HCT116 (cell line): ENCODE measurements around the gene CHTF8. TPM values are rescaled to one million over a fixed set of nuclear protein-coding genes. Genes with fewer than 3 reads are reported as not detected.
A peak's percentile ranks its signal among the peaks of the same experiment; 100 is the strongest.

Experiments used
- ATAC-seq: fragments of 200-7000 bp; cut with Tn5 transposase; 2 replicates; pipeline ENCODE4 v1.9.1; 2020; ENCODE audit warnings: mild to moderate bottlenecking, moderate library complexity
- BruUV-seq: library from RNA; stranded (reverse); fragments of 400-500 nt; replicated peaks from 2 replicates; lab custom pipeline; 2021; lab: Mats Ljungman, UMichigan
- CTCF ChIA-PET: fragments of 300-600 bp; sonication (Branson Sonifier 250); formaldehyde crosslinking; loops from one replicate; lab custom pipeline; 2021; ENCODE audit warnings: antibody characterized with exemption; lab: Charles Lee
- POLR2A ChIA-PET: fragments of 300-600, 350-600 bp; sonication (Branson Sonifier 250); formaldehyde crosslinking; loops from one replicate; lab custom pipeline; 2021; ENCODE audit warnings: antibody characterized with exemption; lab: Charles Lee
- RAD21 ChIA-PET, 2 experiments: fragments of 300-600 bp; sonication (Branson Sonifier 250); formaldehyde crosslinking; loops; one replicate each; lab custom pipeline; 2023; ENCODE audit warnings: low total read pairs in 2 of 2; ENCODE audit not compliant: uncharacterized antibody in 2 of 2, unreplicated experiment in 2 of 2, low non-redundant PET in 1 of 2; lab: Charles Lee
- DNase-seq: peaks from one replicate; pipeline ENCODE4 v3.0.0-alpha.2; 2010; ENCODE audit warnings: low read depth, low spot score
- H2AFZ ChIP-seq: fragments of 200-600 bp; shearing (Covaris generic), sonication (generic); 2 replicates; pipeline ENCODE4 v1.6.1; 2017; ENCODE audit warnings: low read depth, mixed run types, mixed read lengths, antibody characterized with exemption, low read length; ENCODE audit not compliant: poor library complexity, severe bottlenecking
- H3K27ac ChIP-seq: 2 replicates; pipeline ENCODE4 v1.5.1; 2012; ENCODE audit warnings: low read depth, low read length
- H3K27me3 ChIP-seq: fragments of 200-600 bp; sonication (generic); 2 replicates; pipeline ENCODE4 v1.6.1; 2016; ENCODE audit warnings: mixed run types, low read length, mixed read lengths; ENCODE audit not compliant: insufficient read depth
- H3K36me3 ChIP-seq, 2 experiments: fragments of 200-500 bp in 1 of 2; fragments of 200-600 bp in 1 of 2; sonication (Bioruptor generic) in 1 of 2; sonication (generic) in 1 of 2; 2 replicates each; pipeline versions ENCODE4 v1.5.1 to v1.6.1; 2014 to 2016; ENCODE audit warnings: low read length in 2 of 2, inconsistent platforms in 1 of 2, mixed read lengths in 1 of 2, mixed run types in 1 of 2; ENCODE audit not compliant: insufficient read depth in 2 of 2, control insufficient read depth in 1 of 2
- H3K4me1 ChIP-seq, 2 experiments: fragments of 200-600 bp in 1 of 2; sonication (generic) in 1 of 2; 2 replicates each; pipeline versions ENCODE4 v1.5.1 to v1.6.1; 2012 to 2017; ENCODE audit warnings: low read length in 2 of 2, inconsistent platforms in 1 of 2, mild to moderate bottlenecking in 1 of 2, mixed read lengths in 1 of 2, mixed run types in 1 of 2, moderate library complexity in 1 of 2; ENCODE audit not compliant: insufficient read depth in 2 of 2, control insufficient read depth in 1 of 2
- H3K4me2 ChIP-seq: fragments of 200-600 bp; sonication (generic); 2 replicates; pipeline ENCODE4 v1.6.1; 2017; ENCODE audit warnings: mixed run types, low read length, mixed read lengths
- H3K4me3 ChIP-seq, 2 experiments: fragments of 200-600 bp in 1 of 2; sonication (generic) in 1 of 2; replicated peaks in 1 of 2; 2 replicates each; pipeline ENCODE4 v1.5.1; 2011 to 2016; ENCODE audit warnings: low read length in 2 of 2, control low read depth in 1 of 2, low read depth in 1 of 2, mild to moderate bottlenecking in 1 of 2, mixed read lengths in 1 of 2, mixed run types in 1 of 2
- H3K79me2 ChIP-seq: fragments of 200-600 bp; sonication (generic); 2 replicates; pipeline ENCODE4 v1.6.1; 2017; ENCODE audit warnings: mild to moderate bottlenecking, mixed run types, low read length, moderate library complexity, mixed read lengths; ENCODE audit not compliant: insufficient read depth
- H3K9ac ChIP-seq: fragments of 200-600 bp; sonication (generic); 2 replicates; pipeline ENCODE4 v1.6.1; 2016; ENCODE audit warnings: low read length, mixed read lengths
- H3K9me2 ChIP-seq: fragments of 200-600 bp; sonication (generic), shearing (Covaris generic); 2 replicates; pipeline ENCODE4 v1.6.1; 2017; ENCODE audit warnings: mixed run types, mild to moderate bottlenecking, moderate library complexity; ENCODE audit not compliant: insufficient read depth
- H3K9me3 ChIP-seq, 2 experiments: fragments of 200-500 bp in 1 of 2; fragments of 200-600 bp in 1 of 2; sonication (Bioruptor generic) in 1 of 2; sonication (generic) in 1 of 2; 2 replicates each; pipeline ENCODE4 v1.6.1; 2014 to 2017; ENCODE audit warnings: low read length in 2 of 2, mixed read lengths in 2 of 2, inconsistent platforms in 1 of 2, low read depth in 1 of 2, mild to moderate bottlenecking in 1 of 2, mixed run types in 1 of 2, moderate library complexity in 1 of 2; ENCODE audit not compliant: control insufficient read depth in 1 of 2, insufficient read depth in 1 of 2
- H4K20me1 ChIP-seq: fragments of 200-600 bp; sonication (generic), shearing (Covaris generic); 2 replicates; pipeline ENCODE4 v1.6.1; 2017; ENCODE audit warnings: mixed run types, mild to moderate bottlenecking, moderate library complexity; ENCODE audit not compliant: insufficient read depth
- CEBPB ChIP-seq: IDR thresholded peaks from 2 replicates; pipeline ENCODE4 v1.6.1; 2012; ENCODE audit warnings: low read depth
- ELF1 ChIP-seq: IDR thresholded peaks from 2 replicates; pipeline ENCODE4 v1.6.1; 2012; ENCODE audit warnings: low read depth, borderline replicate concordance
- EZH2phosphoT487 ChIP-seq: fragments of 200-600 bp; IDR thresholded peaks from 2 replicates; pipeline ENCODE4 v1.6.1; 2018; ENCODE audit warnings: antibody characterized with exemption, borderline replicate concordance
- FOSL1 ChIP-seq: IDR thresholded peaks from 2 replicates; pipeline ENCODE4 v1.6.1; 2012; ENCODE audit warnings: low read depth
- JUND ChIP-seq: IDR thresholded peaks from 2 replicates; pipeline ENCODE4 v1.6.1; 2012
- POLR2A ChIP-seq: IDR thresholded peaks from 2 replicates; pipeline ENCODE4 v1.7.0; 2011; ENCODE audit warnings: borderline replicate concordance; ENCODE audit not compliant: insufficient read depth, insufficient read length; ENCODE audit errors: extremely low read depth
- POLR2AphosphoS5 ChIP-seq: IDR thresholded peaks from 2 replicates; pipeline ENCODE4 v1.6.1; 2011; ENCODE audit warnings: mild to moderate bottlenecking, low read depth, low read length, moderate library complexity
- SIN3A ChIP-seq: IDR thresholded peaks from 2 replicates; pipeline ENCODE4 v1.6.1; 2012; ENCODE audit warnings: low read depth
- SP1 ChIP-seq: IDR thresholded peaks from 2 replicates; pipeline ENCODE4 v1.6.1; 2012; ENCODE audit warnings: low read depth
- SRF ChIP-seq: IDR thresholded peaks from 2 replicates; pipeline ENCODE4 v1.6.1; 2012; ENCODE audit warnings: low read depth
- TCF7L2 ChIP-seq: IDR thresholded peaks from 2 replicates; pipeline ENCODE4 v1.7.0; 2011; ENCODE audit warnings: borderline replicate concordance, inconsistent platforms; ENCODE audit not compliant: insufficient read depth, insufficient read length; ENCODE audit errors: extremely low read depth
- YY1 ChIP-seq: IDR thresholded peaks from 2 replicates; pipeline ENCODE4 v1.6.1; 2011; ENCODE audit warnings: low read length, low read depth, moderate library complexity, mild to moderate bottlenecking; ENCODE audit not compliant: insufficient replicate concordance; ENCODE audit errors: extremely low read depth
- ZFX ChIP-seq: fragments of 450-650 bp; IDR thresholded peaks from 2 replicates; pipeline ENCODE4 v1.6.1; 2017
- ZNF274 ChIP-seq: fragments of 200-500 bp; sonication (Bioruptor generic); IDR thresholded peaks from 2 replicates; pipeline ENCODE4 v1.6.1; 2014; ENCODE audit warnings: mild to moderate bottlenecking, low read depth, low read length, inconsistent platforms
- intact Hi-C: fragments of 100-400 bp; cut with micrococcal nuclease; formaldehyde crosslinking; loops from 2 replicates; pipeline ENCODE4 v1.10.0; 2022
- total RNA-seq: library from RNA; stranded (reverse); gene quantifications from one replicate; pipeline ENCODE4 v1.2.1, GENCODE V29; 2021; ENCODE audit not compliant: unreplicated experiment
- TF ChIP-seq, protein P1 (sequence below): IDR thresholded peaks from 2 replicates; pipeline ENCODE4 v1.6.1; 2011; ENCODE audit warnings: mild to moderate bottlenecking, low read length, moderate library complexity; ENCODE audit not compliant: insufficient replicate concordance; ENCODE audit errors: extremely low read depth
- TF ChIP-seq, protein P2 (sequence below): IDR thresholded peaks from 2 replicates; pipeline ENCODE4 v1.6.1; 2012
- TF ChIP-seq, protein P3 (sequence below): IDR thresholded peaks from 2 replicates; pipeline ENCODE4 v1.6.1; 2012; ENCODE audit warnings: low read depth
- TF ChIP-seq, protein P4 (sequence below), 3 experiments: fragments of 200-600 bp in 1 of 3; sonication (generic) in 1 of 3; IDR thresholded peaks in 2 of 3; conservative IDR thresholded peaks in 1 of 3; 2 replicates each; pipeline ENCODE4 v1.5.1; 2012 to 2017; ENCODE audit warnings: low read depth in 2 of 3, low read length in 2 of 3, antibody characterized with exemption in 1 of 3, borderline replicate concordance in 1 of 3, control low read depth in 1 of 3, mild to moderate bottlenecking in 1 of 3, mixed read lengths in 1 of 3, mixed run types in 1 of 3, moderate library complexity in 1 of 3; ENCODE audit not compliant: insufficient read depth in 1 of 3
- TF ChIP-seq, protein P5 (sequence below): IDR thresholded peaks from 2 replicates; pipeline ENCODE4 v1.6.1; 2012

The CHTF8 gene
- total RNA-seq, 1 experiment from 2014 or later: 184 TPM

GRCh38 chr16:69073181-69073702 is 59.1 kb downstream of the CHTF8 start:
- intact Hi-C loops: loop anchor here (2.0 kb wide), 1 partner anchor 80 kb away; no protein-coding TSS in a partner anchor
- RAD21 ChIA-PET: interaction anchor here (0.5 to 1.0 kb wide), 3 partner anchors 58 to 170 kb away, joined by 3 to 7 read pairs (median 3); no protein-coding TSS in a partner anchor
- Histone ChIP-seq H3K4me1 (peaks cover 81 to 99% of the 10 kb centered on the region in 2 experiments), H3K9me2 (no peaks in the 10 kb centered on the region), H4K20me1 (no peaks in the 10 kb centered on the region), H3K9me3 (no peaks in the 10 kb centered on the region), H3K27me3 (no peaks in the 10 kb centered on the region), H3K9ac (peak overlapping the region; percentile 61), H3K4me2 (peak overlapping the region; percentile 78), H3K36me3 (no peaks in the 10 kb centered on the region), H3K79me2 (no peaks in the 10 kb centered on the region), H2AFZ (no peak overlapping the region), H3K4me3 (peak overlapping the region in 1 of 2 experiments; percentile 22; a peak in 3 of 4 replicates), H3K27ac (peak overlapping the region; percentile 79)
- CTCF ChIA-PET: interaction anchor here (0.6 to 2.5 kb wide), 10 partner anchors 9 to 171 kb away, joined by 3 to 11 read pairs (median 4); partner anchors contain the start of gene HAS3
- ATAC-seq (peak; percentile 71), DNase-seq (peak; percentile 93)
- BruUV-seq: no TSS peak
- POLR2A ChIA-PET: interaction anchor here (0.6 to 3.2 kb wide), 23 partner anchors 9 to 171 kb away, joined by 3 to 30 read pairs (median 4); partner anchors contain the start of gene HAS3
- TF ChIP-seq YY1 (no peak), JUND (peak; percentile 98), POLR2AphosphoS5 (peak; percentile 66), ZNF274 (no peak), ZFX (no peak), TCF7L2 (no peak), ELF1 (no peak; the same call in 1 of the 2 replicates), SP1 (peak; percentile 97), SIN3A (peak; percentile 78), CEBPB (peak; percentile 98), EZH2phosphoT487 (no peak), POLR2A (no peak), FOSL1 (peak; percentile 97), SRF (peak; percentile 83)
- TF ChIP-seq, protein P1, sequence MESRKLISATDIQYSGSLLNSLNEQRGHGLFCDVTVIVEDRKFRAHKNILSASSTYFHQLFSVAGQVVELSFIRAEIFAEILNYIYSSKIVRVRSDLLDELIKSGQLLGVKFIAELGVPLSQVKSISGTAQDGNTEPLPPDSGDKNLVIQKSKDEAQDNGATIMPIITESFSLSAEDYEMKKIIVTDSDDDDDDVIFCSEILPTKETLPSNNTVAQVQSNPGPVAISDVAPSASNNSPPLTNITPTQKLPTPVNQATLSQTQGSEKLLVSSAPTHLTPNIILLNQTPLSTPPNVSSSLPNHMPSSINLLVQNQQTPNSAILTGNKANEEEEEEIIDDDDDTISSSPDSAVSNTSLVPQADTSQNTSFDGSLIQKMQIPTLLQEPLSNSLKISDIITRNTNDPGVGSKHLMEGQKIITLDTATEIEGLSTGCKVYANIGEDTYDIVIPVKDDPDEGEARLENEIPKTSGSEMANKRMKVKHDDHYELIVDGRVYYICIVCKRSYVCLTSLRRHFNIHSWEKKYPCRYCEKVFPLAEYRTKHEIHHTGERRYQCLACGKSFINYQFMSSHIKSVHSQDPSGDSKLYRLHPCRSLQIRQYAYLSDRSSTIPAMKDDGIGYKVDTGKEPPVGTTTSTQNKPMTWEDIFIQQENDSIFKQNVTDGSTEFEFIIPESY: no peak
- TF ChIP-seq, protein P2, sequence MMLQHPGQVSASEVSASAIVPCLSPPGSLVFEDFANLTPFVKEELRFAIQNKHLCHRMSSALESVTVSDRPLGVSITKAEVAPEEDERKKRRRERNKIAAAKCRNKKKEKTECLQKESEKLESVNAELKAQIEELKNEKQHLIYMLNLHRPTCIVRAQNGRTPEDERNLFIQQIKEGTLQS: no peak; the same call in 1 of the 2 replicates
- TF ChIP-seq, protein P3, sequence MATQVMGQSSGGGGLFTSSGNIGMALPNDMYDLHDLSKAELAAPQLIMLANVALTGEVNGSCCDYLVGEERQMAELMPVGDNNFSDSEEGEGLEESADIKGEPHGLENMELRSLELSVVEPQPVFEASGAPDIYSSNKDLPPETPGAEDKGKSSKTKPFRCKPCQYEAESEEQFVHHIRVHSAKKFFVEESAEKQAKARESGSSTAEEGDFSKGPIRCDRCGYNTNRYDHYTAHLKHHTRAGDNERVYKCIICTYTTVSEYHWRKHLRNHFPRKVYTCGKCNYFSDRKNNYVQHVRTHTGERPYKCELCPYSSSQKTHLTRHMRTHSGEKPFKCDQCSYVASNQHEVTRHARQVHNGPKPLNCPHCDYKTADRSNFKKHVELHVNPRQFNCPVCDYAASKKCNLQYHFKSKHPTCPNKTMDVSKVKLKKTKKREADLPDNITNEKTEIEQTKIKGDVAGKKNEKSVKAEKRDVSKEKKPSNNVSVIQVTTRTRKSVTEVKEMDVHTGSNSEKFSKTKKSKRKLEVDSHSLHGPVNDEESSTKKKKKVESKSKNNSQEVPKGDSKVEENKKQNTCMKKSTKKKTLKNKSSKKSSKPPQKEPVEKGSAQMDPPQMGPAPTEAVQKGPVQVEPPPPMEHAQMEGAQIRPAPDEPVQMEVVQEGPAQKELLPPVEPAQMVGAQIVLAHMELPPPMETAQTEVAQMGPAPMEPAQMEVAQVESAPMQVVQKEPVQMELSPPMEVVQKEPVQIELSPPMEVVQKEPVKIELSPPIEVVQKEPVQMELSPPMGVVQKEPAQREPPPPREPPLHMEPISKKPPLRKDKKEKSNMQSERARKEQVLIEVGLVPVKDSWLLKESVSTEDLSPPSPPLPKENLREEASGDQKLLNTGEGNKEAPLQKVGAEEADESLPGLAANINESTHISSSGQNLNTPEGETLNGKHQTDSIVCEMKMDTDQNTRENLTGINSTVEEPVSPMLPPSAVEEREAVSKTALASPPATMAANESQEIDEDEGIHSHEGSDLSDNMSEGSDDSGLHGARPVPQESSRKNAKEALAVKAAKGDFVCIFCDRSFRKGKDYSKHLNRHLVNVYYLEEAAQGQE: no peak
- TF ChIP-seq, protein P4, sequence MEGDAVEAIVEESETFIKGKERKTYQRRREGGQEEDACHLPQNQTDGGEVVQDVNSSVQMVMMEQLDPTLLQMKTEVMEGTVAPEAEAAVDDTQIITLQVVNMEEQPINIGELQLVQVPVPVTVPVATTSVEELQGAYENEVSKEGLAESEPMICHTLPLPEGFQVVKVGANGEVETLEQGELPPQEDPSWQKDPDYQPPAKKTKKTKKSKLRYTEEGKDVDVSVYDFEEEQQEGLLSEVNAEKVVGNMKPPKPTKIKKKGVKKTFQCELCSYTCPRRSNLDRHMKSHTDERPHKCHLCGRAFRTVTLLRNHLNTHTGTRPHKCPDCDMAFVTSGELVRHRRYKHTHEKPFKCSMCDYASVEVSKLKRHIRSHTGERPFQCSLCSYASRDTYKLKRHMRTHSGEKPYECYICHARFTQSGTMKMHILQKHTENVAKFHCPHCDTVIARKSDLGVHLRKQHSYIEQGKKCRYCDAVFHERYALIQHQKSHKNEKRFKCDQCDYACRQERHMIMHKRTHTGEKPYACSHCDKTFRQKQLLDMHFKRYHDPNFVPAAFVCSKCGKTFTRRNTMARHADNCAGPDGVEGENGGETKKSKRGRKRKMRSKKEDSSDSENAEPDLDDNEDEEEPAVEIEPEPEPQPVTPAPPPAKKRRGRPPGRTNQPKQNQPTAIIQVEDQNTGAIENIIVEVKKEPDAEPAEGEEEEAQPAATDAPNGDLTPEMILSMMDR (IDR thresholded peaks at IDR 0.05 in 2 of 3, conservative IDR thresholded peaks at IDR 0.05 in 1 of 3; ENCODE audit: borderline replicate concordance in 1 of 3, insufficient read depth in 1 of 3, low read depth in 2 of 3, low read length in 2 of 3): 0 out of 6 replicates have a peak, but pooled peaks of 1 of the 3 experiments have one; percentile 4
- TF ChIP-seq, protein P5, sequence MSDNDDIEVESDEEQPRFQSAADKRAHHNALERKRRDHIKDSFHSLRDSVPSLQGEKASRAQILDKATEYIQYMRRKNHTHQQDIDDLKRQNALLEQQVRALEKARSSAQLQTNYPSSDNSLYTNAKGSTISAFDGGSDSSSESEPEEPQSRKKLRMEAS: peak; percentile 96
